RWPE1 (cell line): ENCODE data around the gene ASPSCR1.

Experiments used
- CTCF ChIA-PET: fragments of 350-600 bp; sonication (Branson Sonifier 250); formaldehyde crosslinking; extraction: SDS; loops from one replicate; lab custom pipeline; 2021; lab: Yijun Ruan, JAX
- POLR2A ChIA-PET: fragments of 400-600 bp; formaldehyde crosslinking; extraction: SDS; loops from one replicate; lab custom pipeline; 2020; ENCODE audit warnings: antibody characterized with exemption; ENCODE audit not compliant: low non-redundant PET; lab: Yijun Ruan, JAX
- DNase-seq: peaks from one replicate; pipeline ENCODE4 v3.0.0; 2012; ENCODE audit warnings: low spot score
- H3K27ac ChIP-seq: fragments of 450-650 bp; 2 replicates; pipeline ENCODE4 v1.5.1; 2017
- CTCF ChIP-seq: fragments of 450-650 bp; conservative IDR thresholded peaks from 2 replicates; pipeline ENCODE4 v1.5.1; 2017; ENCODE audit warnings: low read depth, mild to moderate bottlenecking

ASPSCR1 gene

DNA sequence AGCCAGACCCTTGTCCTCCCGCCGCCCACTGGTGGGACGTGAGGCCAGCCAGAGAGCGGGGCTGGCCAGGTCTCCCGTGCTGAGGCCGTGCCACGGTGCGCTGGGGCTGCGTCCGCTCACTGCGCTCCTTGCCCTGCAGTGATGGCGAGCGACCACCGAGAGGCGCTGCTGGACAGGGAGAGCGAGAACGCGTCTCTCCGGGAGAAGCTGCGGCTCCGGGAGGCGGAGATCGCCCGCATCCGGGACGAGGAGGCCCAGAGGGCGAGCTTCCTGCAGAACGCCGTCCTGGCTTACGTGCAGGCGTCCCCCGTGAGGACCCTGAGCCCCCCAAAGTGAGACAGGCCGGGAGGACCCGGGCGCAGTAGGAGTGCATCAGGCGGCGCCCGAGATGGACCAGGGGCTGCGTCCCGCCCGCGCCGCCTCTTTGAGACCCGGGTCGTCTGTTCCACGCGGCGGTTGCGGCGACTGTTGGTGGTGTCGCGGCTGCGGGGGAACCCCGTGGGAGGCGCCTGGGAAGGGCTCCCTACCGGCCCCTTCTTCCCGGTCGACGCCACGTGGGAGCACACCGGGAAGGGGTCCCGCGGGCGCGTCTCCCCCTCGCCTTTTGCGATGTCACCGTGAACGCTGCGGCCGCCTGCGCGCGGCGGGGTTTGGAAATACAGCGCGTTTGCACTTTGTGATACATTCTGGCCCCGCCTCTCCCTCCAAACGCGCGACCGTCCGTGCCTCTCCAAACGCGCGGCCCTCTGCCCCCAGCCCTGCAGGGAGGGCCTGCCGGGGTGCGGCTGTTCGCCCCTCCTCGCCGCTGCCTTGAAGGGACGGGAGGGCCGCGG lies 53.3 kb downstream of the ASPSCR1 start:
- TF ChIP-seq CTCF, result peak; percentile 92
- POLR2A ChIA-PET, result interaction anchor here (0.6 kb wide), 1 partner anchor 8 kb away, joined by 3 read pairs; the partner anchor contains the start of genes CENPX and LRRC45
- CTCF ChIA-PET, result interaction anchor here (0.6 to 3.1 kb wide), 39 partner anchors 10 to 365 kb away, joined by 3 to 24 read pairs (median 4); partner anchors contain the start of genes CENPX, FASN, PCYT2 and PYCR1
- peak overlapping the region; percentile 82 for H3K27ac ChIP-seq
- DNase-seq, result peak; percentile 74

GRCh38 chr17:82031303-82031884 lies 54.0 kb downstream of the ASPSCR1 start, which contains the start of gene RAC3:
Gene RAC3 (plus strand): TSS chr17:82031678. CDS start chr17:82031762, 84 bp downstream.
- DNase-seq, result no peak
- H3K27ac ChIP-seq, result peak within 1 kb of the TSS; percentile 82
- TF ChIP-seq CTCF, result no peak
- ChIA-PET CTCF (interaction anchor here (0.5 to 3.1 kb wide), 7 partner anchors 10 to 154 kb away, joined by 3 to 24 read pairs (median 4); partner anchors contain the start of gene CENPX), POLR2A (interaction anchor here (0.6 kb wide), 1 partner anchor 8 kb away, joined by 3 read pairs; the partner anchor contains the start of genes CENPX and LRRC45)

GRCh38 chr17:82031885-82032627 lies 54.6 kb downstream of the ASPSCR1 start:
- POLR2A ChIA-PET, result no interaction called here
- no peak for TF ChIP-seq CTCF

GRCh38 chr17:82033359-82034085 lies 56.1 kb downstream of the ASPSCR1 start:
- TF ChIP-seq CTCF, result no peak
- peak overlapping the region; percentile 82 for H3K27ac ChIP-seq
- POLR2A ChIA-PET, result interaction anchor here (0.9 kb wide), 1 partner anchor 17 kb away, joined by 3 read pairs; no protein-coding TSS in a partner anchor
- no peak for DNase-seq
- CTCF ChIA-PET, result no interaction called here

More at GRCh38 chr17:82031885-82032627, 54.6 kb downstream of the ASPSCR1 start:
- peak overlapping the region; percentile 82 for H3K27ac ChIP-seq
- CTCF ChIA-PET, result interaction anchor here (0.5 to 2.9 kb wide), 3 partner anchors 11 to 153 kb away, joined by 3 to 22 read pairs (median 4); partner anchors contain the start of gene CENPX
- DNase-seq, result peak; percentile 53

DNA sequence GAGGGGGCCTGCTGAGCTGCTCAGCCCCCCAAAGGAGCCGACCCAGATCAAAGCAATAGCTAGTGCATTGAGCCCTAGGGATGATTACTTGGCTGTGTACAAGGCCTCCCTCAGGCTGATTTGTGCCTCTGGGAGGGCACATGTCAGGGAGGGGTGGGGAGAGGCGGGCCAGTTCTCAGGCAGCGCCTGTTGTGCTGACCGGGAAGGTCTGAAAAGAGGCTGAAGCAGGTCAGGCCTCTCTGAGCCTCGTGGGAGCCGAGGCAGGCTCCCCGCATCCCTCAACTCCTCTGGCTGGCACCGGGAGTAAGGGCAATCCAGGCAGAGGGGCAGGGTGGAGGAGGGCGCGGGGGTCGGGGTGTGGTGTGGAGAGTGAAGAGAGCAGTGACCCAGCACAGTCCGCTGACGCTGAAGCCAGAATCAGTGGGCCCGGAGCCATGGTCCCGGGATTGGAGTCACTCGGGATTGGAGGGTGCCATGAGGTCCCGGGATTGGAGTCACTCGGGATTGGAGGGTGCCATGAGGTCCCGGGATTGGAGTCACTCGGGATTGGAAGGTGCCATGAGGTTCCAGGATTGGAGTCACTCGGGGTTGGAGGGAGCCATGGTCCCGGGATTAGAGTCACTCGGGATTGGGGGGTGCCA lies 57.1 kb downstream of the ASPSCR1 start:
- no peak for TF ChIP-seq CTCF
- CTCF ChIA-PET, result no interaction called here
- no peak for DNase-seq
- POLR2A ChIA-PET, result interaction anchor here (0.9 kb wide), 1 partner anchor 16 kb away, joined by 3 read pairs; no protein-coding TSS in a partner anchor
- peak overlapping the region; percentile 82 for H3K27ac ChIP-seq
